IMR-90 (cell line): ENCODE results near the gene RAB40C. TPM values are rescaled to one million over a fixed set of nuclear protein-coding genes. Genes with fewer than 3 reads are reported as not detected.

ENCODE experiments used
- ATAC-seq: fragments of 200-7000 bp; cut with Tn5 transposase; 2 replicates; pipeline ENCODE4 v1.9.1; 2020; ENCODE audit warnings: low read depth, mild to moderate bottlenecking, moderate library complexity
- BruUV-seq: library from RNA; stranded (reverse); fragments of 400-500 nt; replicated peaks from 2 replicates; lab custom pipeline; 2021; lab: Mats Ljungman, UMichigan
- CTCF ChIA-PET: fragments of 300-600 bp; formaldehyde crosslinking; extraction: SDS; loops from one replicate; lab custom pipeline; 2021; ENCODE audit warnings: antibody characterized with exemption; lab: Yijun Ruan, JAX
- POLR2A ChIA-PET: fragments of 300-600 bp; sonication (Branson Sonifier 250); formaldehyde crosslinking; loops from one replicate; lab custom pipeline; 2022; ENCODE audit warnings: antibody characterized with exemption; ENCODE audit not compliant: unreplicated experiment; lab: Charles Lee
- DNase-seq: peaks from one replicate; pipeline ENCODE4 v3.0.0; 2013
- H2AFZ ChIP-seq: replicated peaks from 2 replicates; pipeline ENCODE3; 2013; ENCODE audit warnings: low read length, mild to moderate bottlenecking; ENCODE audit not compliant: poor library complexity
- H2AK5ac ChIP-seq: 2 replicates; pipeline ENCODE4 v1.6.1; 2013; ENCODE audit warnings: low read depth, low read length, inconsistent platforms
- H2AK9ac ChIP-seq: replicated peaks from 2 replicates; pipeline ENCODE3; 2013; ENCODE audit warnings: mild to moderate bottlenecking, low read depth, low read length, moderate library complexity; ENCODE audit not compliant: poor library complexity
- H2BK120ac ChIP-seq: 2 replicates; pipeline ENCODE4 v1.6.1; 2013; ENCODE audit warnings: low read depth, low read length, inconsistent platforms
- H2BK15ac ChIP-seq: 3 replicates; pipeline ENCODE4 v1.6.1; 2013; ENCODE audit warnings: low read depth, low read length, inconsistent platforms
- H2BK20ac ChIP-seq: 2 replicates; pipeline ENCODE4 v1.6.1; 2013; ENCODE audit warnings: low read depth, mild to moderate bottlenecking, inconsistent platforms, low read length, moderate library complexity
- H2BK5ac ChIP-seq: 2 replicates; pipeline ENCODE4 v1.6.1; 2013; ENCODE audit warnings: mild to moderate bottlenecking, low read depth, low read length, inconsistent platforms; ENCODE audit not compliant: poor library complexity, severe bottlenecking
- H3K14ac ChIP-seq: replicated peaks from 2 replicates; pipeline ENCODE4 v1.6.1; 2013; ENCODE audit warnings: low read depth, low read length, inconsistent platforms
- H3K18ac ChIP-seq: 2 replicates; pipeline ENCODE4 v1.6.1; 2013; ENCODE audit warnings: low read depth, low read length, control low read depth
- H3K23ac ChIP-seq: 2 replicates; pipeline ENCODE4 v1.6.1; 2013; ENCODE audit warnings: low read depth, low read length, inconsistent platforms
- H3K27ac ChIP-seq: 2 replicates; pipeline ENCODE4 v1.5.1; 2013; ENCODE audit warnings: mild to moderate bottlenecking, control low read depth, low read length; ENCODE audit not compliant: insufficient read depth
- H3K27me3 ChIP-seq: 2 replicates; pipeline ENCODE4 v1.6.1; 2013; ENCODE audit warnings: low read length; ENCODE audit not compliant: control insufficient read depth, insufficient read depth
- H3K36me3 ChIP-seq: 2 replicates; pipeline ENCODE4 v1.6.1; 2013; ENCODE audit warnings: low read length, mixed read lengths; ENCODE audit not compliant: control insufficient read depth, insufficient read depth
- H3K4ac ChIP-seq: 2 replicates; pipeline ENCODE4 v1.6.1; 2013; ENCODE audit warnings: low read depth, low read length, inconsistent platforms
- H3K4me1 ChIP-seq: 2 replicates; pipeline ENCODE4 v1.6.1; 2013; ENCODE audit warnings: low read length, mixed read lengths; ENCODE audit not compliant: control insufficient read depth, insufficient read depth
- H3K4me2 ChIP-seq: 2 replicates; pipeline ENCODE4 v1.6.1; 2013; ENCODE audit warnings: low read depth, mild to moderate bottlenecking, control low read depth, low read length, moderate library complexity
- H3K4me3 ChIP-seq: 2 replicates; pipeline ENCODE4 v1.5.1; 2013; ENCODE audit warnings: low read depth, mild to moderate bottlenecking, control low read depth, low read length, moderate library complexity; ENCODE audit not compliant: insufficient read depth
- H3K56ac ChIP-seq: 2 replicates; pipeline ENCODE4 v1.6.1; 2013; ENCODE audit warnings: low read length, inconsistent platforms; ENCODE audit not compliant: insufficient read depth; ENCODE audit errors: extremely low read depth
- H3K79me1 ChIP-seq, 2 experiments: 2 replicates each; pipeline ENCODE4 v1.6.1; 2013; ENCODE audit warnings: low read length in 2 of 2, inconsistent platforms in 1 of 2, low read depth in 1 of 2
- H3K9ac ChIP-seq: 2 replicates; pipeline ENCODE4 v1.6.1; 2013; ENCODE audit warnings: low read depth, low read length, control low read depth
- H3K9me1 ChIP-seq: 2 replicates; pipeline ENCODE4 v1.6.1; 2013; ENCODE audit warnings: low read length, inconsistent platforms; ENCODE audit not compliant: insufficient read depth
- H3K9me3 ChIP-seq: 2 replicates; pipeline ENCODE4 v1.6.1; 2013; ENCODE audit warnings: low read length; ENCODE audit not compliant: control insufficient read depth, insufficient read depth
- H4K20me1 ChIP-seq: 2 replicates; pipeline ENCODE4 v1.6.1; 2013; ENCODE audit warnings: low read length, inconsistent platforms; ENCODE audit not compliant: insufficient read depth
- H4K5ac ChIP-seq: 2 replicates; pipeline ENCODE4 v1.6.1; 2013; ENCODE audit warnings: mild to moderate bottlenecking, low read depth, low read length, control low read depth
- H4K8ac ChIP-seq, 2 experiments: 2 replicates each; pipeline ENCODE4 v1.6.1; 2013; ENCODE audit warnings: low read depth in 2 of 2, low read length in 2 of 2, control low read depth in 1 of 2, inconsistent platforms in 1 of 2
- H4K91ac ChIP-seq: 2 replicates; pipeline ENCODE4 v1.6.1; 2013; ENCODE audit warnings: low read depth, low read length, inconsistent platforms; ENCODE audit not compliant: insufficient read depth
- ELK1 ChIP-seq: fragments of 150-350 bp; IDR thresholded peaks from 2 replicates; pipeline ENCODE4 v1.6.1; 2016; ENCODE audit warnings: low read depth, mild to moderate bottlenecking, low read length, moderate library complexity, borderline replicate concordance
- FOS ChIP-seq: fragments of 150-350 bp; IDR thresholded peaks from 2 replicates; pipeline ENCODE4 v1.6.1; 2016; ENCODE audit warnings: low read depth, low read length
- MAFK ChIP-seq: IDR thresholded peaks from 2 replicates; pipeline ENCODE4 v1.6.1; 2012; ENCODE audit warnings: low read depth, low read length, improper control_type of control experiment
- POLR2A ChIP-seq: IDR thresholded peaks from 2 replicates; pipeline ENCODE4 v1.6.1; 2012; ENCODE audit warnings: mild to moderate bottlenecking, low read depth, low read length
- RFX5 ChIP-seq: IDR thresholded peaks from 2 replicates; pipeline ENCODE4 v1.8.0; 2012; ENCODE audit warnings: low read depth, mild to moderate bottlenecking, low read length, moderate library complexity
- USF2 ChIP-seq: fragments of 150-350 bp; IDR thresholded peaks from 2 replicates; pipeline ENCODE4 v1.6.1; 2017; ENCODE audit warnings: mild to moderate bottlenecking, antibody characterized with exemption, low read length, low read depth
- WGBS, 2 experiments: methylation state at CpG; one replicate each; pipeline versions ENCODE4 v1.1.5 to v1.1.7; 2013; ENCODE audit warnings: missing lambda C conversion rate in 2 of 2; ENCODE audit not compliant: insufficient read length in 1 of 2; ENCODE audit errors: extremely low coverage in 2 of 2; 5-methylcytosine and 5-hydroxymethylcytosine counted together
- dilution Hi-C: fragments of 300-500 bp; cut with HindIII; formaldehyde crosslinking; loops from one replicate; pipeline ENCODE4 v1.14.3; 2018; ENCODE audit warnings: low sequenced_read_pairs; ENCODE audit not compliant: unreplicated experiment
- in situ Hi-C: fragments of 300-500 bp; cut with MboI; formaldehyde crosslinking; loops from 3 replicates; pipeline ENCODE4 v1.14.3; 2019; ENCODE audit warnings: low sequenced_read_pairs, inconsistent platforms, mixed read lengths
- intact Hi-C: fragments of 100-400 bp; cut with micrococcal nuclease; formaldehyde crosslinking; loops from 2 replicates; pipeline ENCODE4 v1.10.0; 2022
- polyA plus RNA-seq, 3 experiments: library from polyadenylated mRNA; depleted of rRNA; stranded (reverse); fragments of >200 nt; gene quantifications; 2 replicates each; pipeline ENCODE4 v1.2.3, GENCODE V29; 2012; ENCODE audit warnings: low replicate concordance in 1 of 3
- total RNA-seq: library from RNA; depleted of rRNA; stranded (reverse); fragments of >200 nt; gene quantifications from 2 replicates; pipeline ENCODE4 v1.2.3, GENCODE V29; 2012

The RAB40C gene
- total and polyA plus RNA-seq, 2 of the 4 experiments (the other 2 are of a cell fraction): 6.8 to 13.7 TPM

DNA sequence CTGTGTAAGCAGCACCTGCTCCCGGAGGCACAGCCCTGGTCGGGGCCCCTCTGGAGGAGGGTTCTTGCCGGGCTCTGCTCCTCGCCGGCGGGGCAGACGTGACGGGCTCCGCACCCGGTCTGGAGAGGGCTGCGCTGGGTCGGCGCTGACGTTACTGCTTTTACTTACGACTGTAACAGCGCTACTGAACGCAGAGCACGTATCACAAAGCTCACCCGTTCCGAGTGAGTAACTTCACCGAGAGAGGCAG is 1.3 kb upstream of the RAB40C start:
- intact Hi-C loops (loop anchor here (2.0 kb wide), 2 partner anchors 48 to 192 kb away; partner anchors contain the start of genes METTL26 and NME4), in situ Hi-C loops (no loop called here), dilution Hi-C loops (no loop called here)
- ChIA-PET CTCF (no interaction called here), POLR2A (no interaction called here)
- Histone ChIP-seq H3K36me3 (0 out of 2 replicates have a peak, but pooled peaks cover 2% of the 10 kb centered on the region), H3K23ac (peak overlapping the region; percentile 88), H2BK5ac (peak overlapping the region; percentile 95), H2AK9ac (peak overlapping the region; percentile 100), H2BK20ac (no peak overlapping the region), H3K79me1 (peaks cover 19 to 61% of the 10 kb centered on the region in 2 experiments; a peak in 3 of 4 replicates), H3K27me3 (no peaks in the 10 kb centered on the region), H3K18ac (no peak overlapping the region), H4K20me1 (peaks cover 36% of the 10 kb centered on the region), H4K91ac (peak overlapping the region; percentile 81), H2BK15ac (no peak overlapping the region), H4K5ac (no peak overlapping the region), H3K9me1 (peaks cover 17% of the 10 kb centered on the region; the same call in 1 of the 2 replicates), H3K9ac (peak overlapping the region; percentile 84), H3K4me2 (peak overlapping the region; percentile 54), H4K8ac (peak overlapping the region; percentile 21 to 92), H3K14ac (peak overlapping the region; percentile 98), H3K9me3 (no peaks in the 10 kb centered on the region), H3K56ac (peak overlapping the region; percentile 70; the same call in 1 of the 2 replicates), H3K27ac (peak overlapping the region; percentile 60), H2AK5ac (peak overlapping the region; percentile 90), H2AFZ (peak overlapping the region; percentile 100), H3K4me3 (peak overlapping the region; percentile 68), H3K4me1 (peaks cover 18% of the 10 kb centered on the region), H2BK120ac (no peak overlapping the region), H3K4ac (peak overlapping the region; percentile 90)
- ATAC-seq (peak; percentile 4), DNase-seq (peak; percentile 80)
- BruUV-seq: no TSS peak
- no peak for TF ChIP-seq MAFK
- no peak for TF ChIP-seq ELK1
- no peak for TF ChIP-seq RFX5
- 0 out of 2 replicates have a peak, but pooled peaks have one; percentile 27 for TF ChIP-seq FOS
- TF ChIP-seq POLR2A: peak; percentile 87
- no peak for TF ChIP-seq USF2
- WGBS, 2 experiments: 0% methylated on average over 18 of the region's 21 CpGs; no CpG with 5 or more reads in 1 of the 2 experiments
